ENCODE measurements around the gene ILDR2. TPM values are rescaled to one million over a fixed set of nuclear protein-coding genes. Genes with fewer than 3 reads are reported as not detected.

ILDR2 gene
- total RNA-seq, 1 experiment from 2014 or later, result not detected

GRCh38 chr1:166907051-166907450, 68.3 kb downstream of the ILDR2 start:
- no peak for DNase-seq (ENCODE audit: low spot score)
- ChIA-PET CTCF (no interaction called here), POLR2A (ENCODE audit: low non-redundant PET) (no interaction called here)
- no TSS peak for BruUV-seq (replicated peaks)
- Histone ChIP-seq H3K4me1 (ENCODE audit: insufficient read depth, low read length, poor library complexity, severe bottlenecking) (no peaks in the 10 kb centered on the region), H3K27ac (ENCODE audit: low read depth, low read length, poor library complexity, severe bottlenecking) (no peak overlapping the region), H3K27me3 (replicated peaks; ENCODE audit: insufficient read depth, low read depth, low read length, poor library complexity) (peaks cover 20% of the 10 kb centered on the region), H3K9me3 (ENCODE audit: low read depth, low read length, poor library complexity, severe bottlenecking) (peaks cover 9% of the 10 kb centered on the region), H3K36me3 (ENCODE audit: insufficient read depth, low read length, poor library complexity, severe bottlenecking) (no peaks in the 10 kb centered on the region), H3K4me3 (ENCODE audit: low read depth, low read length, poor library complexity, severe bottlenecking) (no peak overlapping the region)
- TF ChIP-seq, protein P1, sequence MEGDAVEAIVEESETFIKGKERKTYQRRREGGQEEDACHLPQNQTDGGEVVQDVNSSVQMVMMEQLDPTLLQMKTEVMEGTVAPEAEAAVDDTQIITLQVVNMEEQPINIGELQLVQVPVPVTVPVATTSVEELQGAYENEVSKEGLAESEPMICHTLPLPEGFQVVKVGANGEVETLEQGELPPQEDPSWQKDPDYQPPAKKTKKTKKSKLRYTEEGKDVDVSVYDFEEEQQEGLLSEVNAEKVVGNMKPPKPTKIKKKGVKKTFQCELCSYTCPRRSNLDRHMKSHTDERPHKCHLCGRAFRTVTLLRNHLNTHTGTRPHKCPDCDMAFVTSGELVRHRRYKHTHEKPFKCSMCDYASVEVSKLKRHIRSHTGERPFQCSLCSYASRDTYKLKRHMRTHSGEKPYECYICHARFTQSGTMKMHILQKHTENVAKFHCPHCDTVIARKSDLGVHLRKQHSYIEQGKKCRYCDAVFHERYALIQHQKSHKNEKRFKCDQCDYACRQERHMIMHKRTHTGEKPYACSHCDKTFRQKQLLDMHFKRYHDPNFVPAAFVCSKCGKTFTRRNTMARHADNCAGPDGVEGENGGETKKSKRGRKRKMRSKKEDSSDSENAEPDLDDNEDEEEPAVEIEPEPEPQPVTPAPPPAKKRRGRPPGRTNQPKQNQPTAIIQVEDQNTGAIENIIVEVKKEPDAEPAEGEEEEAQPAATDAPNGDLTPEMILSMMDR (conservative IDR thresholded peaks at IDR 0.05; ENCODE audit: low read depth, low read length), result no peak
- TF ChIP-seq EZH2 (IDR thresholded peaks at IDR 0.05; ENCODE audit: borderline replicate concordance, low read depth, low read length, poor library complexity, severe bottlenecking), result no peak
- intact Hi-C loops (cut with micrococcal nuclease; ENCODE audit: unreplicated experiment), result no loop called here

DNA sequence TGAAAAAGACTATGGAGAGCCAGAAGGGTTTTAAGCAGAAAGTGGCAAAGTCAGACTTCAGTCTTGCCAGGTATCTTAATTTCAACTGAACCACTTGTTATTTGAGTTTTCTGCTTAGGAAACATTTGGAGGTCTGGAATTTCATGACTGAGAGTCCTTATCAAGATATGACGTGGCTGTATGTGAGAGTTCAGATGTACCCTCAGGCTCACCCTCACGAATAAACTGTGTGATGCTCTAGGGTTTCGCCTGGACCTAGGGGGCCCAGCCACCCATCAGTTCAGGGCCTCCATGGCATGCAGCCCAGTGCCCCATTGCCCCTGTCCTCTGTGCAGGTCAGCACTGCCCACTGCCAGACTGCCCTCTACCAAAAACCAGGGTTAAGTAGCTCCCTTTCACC, 68.7 kb downstream of the ILDR2 start:
- H3K36me3 ChIP-seq (ENCODE audit: insufficient read depth, low read length, poor library complexity, severe bottlenecking), result no peaks in the 10 kb centered on the region
- H3K9me3 ChIP-seq (ENCODE audit: low read depth, low read length, poor library complexity, severe bottlenecking), result peaks cover 5% of the 10 kb centered on the region
- no peaks in the 10 kb centered on the region for H3K4me1 ChIP-seq (ENCODE audit: insufficient read depth, low read length, poor library complexity, severe bottlenecking)
- CTCF ChIA-PET, result no interaction called here
- POLR2A ChIA-PET (ENCODE audit: low non-redundant PET), result no interaction called here
- H3K27me3 ChIP-seq (replicated peaks; ENCODE audit: insufficient read depth, low read depth, low read length, poor library complexity), result peaks cover 20% of the 10 kb centered on the region
- BruUV-seq (replicated peaks), result no TSS peak
- no peak for TF ChIP-seq EZH2 (IDR thresholded peaks at IDR 0.05; ENCODE audit: borderline replicate concordance, low read depth, low read length, poor library complexity, severe bottlenecking)
- TF ChIP-seq, protein P1 (conservative IDR thresholded peaks at IDR 0.05; ENCODE audit: low read depth, low read length), result no peak
- intact Hi-C loops (cut with micrococcal nuclease; ENCODE audit: unreplicated experiment), result no loop called here
- no peak for DNase-seq (ENCODE audit: low spot score)
- H3K27ac ChIP-seq (ENCODE audit: low read depth, low read length, poor library complexity, severe bottlenecking), result no peak overlapping the region
- H3K4me3 ChIP-seq (ENCODE audit: low read depth, low read length, poor library complexity, severe bottlenecking), result no peak overlapping the region

DNA sequence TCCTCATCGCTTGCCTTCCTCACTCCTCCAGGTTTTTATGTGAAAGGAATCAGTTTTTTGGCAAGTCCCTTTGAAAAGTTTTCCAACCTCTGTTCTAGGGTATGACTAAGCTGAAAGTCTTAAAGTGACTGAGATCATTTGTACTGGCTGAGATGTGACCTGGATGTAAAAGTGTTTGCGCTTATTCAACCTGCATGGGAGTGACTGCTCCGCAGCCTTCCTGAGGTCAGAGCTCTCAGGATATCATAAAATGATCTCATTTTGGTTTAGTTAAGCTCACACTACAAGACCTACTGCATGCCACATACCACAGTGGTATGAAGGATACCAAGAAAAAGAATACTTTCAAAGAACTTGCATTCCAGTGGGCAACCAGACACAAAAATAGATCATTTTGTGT, 69.4 kb downstream of the ILDR2 start:
- no peak overlapping the region for H3K4me3 ChIP-seq (ENCODE audit: low read depth, low read length, poor library complexity, severe bottlenecking)
- ChIA-PET POLR2A (ENCODE audit: low non-redundant PET) (no interaction called here), CTCF (no interaction called here)
- no peaks in the 10 kb centered on the region for H3K36me3 ChIP-seq (ENCODE audit: insufficient read depth, low read length, poor library complexity, severe bottlenecking)
- peaks cover 20% of the 10 kb centered on the region for H3K27me3 ChIP-seq (replicated peaks; ENCODE audit: insufficient read depth, low read depth, low read length, poor library complexity)
- intact Hi-C loops (cut with micrococcal nuclease; ENCODE audit: unreplicated experiment), result no loop called here
- BruUV-seq (replicated peaks), result no TSS peak
- H3K27ac ChIP-seq (ENCODE audit: low read depth, low read length, poor library complexity, severe bottlenecking), result no peak overlapping the region
- no peak for DNase-seq (ENCODE audit: low spot score)
- no peaks in the 10 kb centered on the region for H3K4me1 ChIP-seq (ENCODE audit: insufficient read depth, low read length, poor library complexity, severe bottlenecking)
- no peaks in the 10 kb centered on the region for H3K9me3 ChIP-seq (ENCODE audit: low read depth, low read length, poor library complexity, severe bottlenecking)
- TF ChIP-seq, protein P1 (conservative IDR thresholded peaks at IDR 0.05; ENCODE audit: low read depth, low read length), result no peak
- no peak for TF ChIP-seq EZH2 (IDR thresholded peaks at IDR 0.05; ENCODE audit: borderline replicate concordance, low read depth, low read length, poor library complexity, severe bottlenecking)

Measured in A673 (cell line).